CD4-positive, alpha-beta T cell treated with Interleukin-1 beta for 1 hour (primary cell): Measurements from ENCODE around the gene PTGR3.

Source experiments
- DNase-seq, 2 donors: peaks; one replicate each; pipeline ENCODE4 v3.0.0-alpha.2; 2020 to 2022

PTGR3 gene

GRCh38 chr18:75214332-75214690 is 5.4 kb upstream of the PTGR3 start:
- DNase-seq = no peak

GRCh38 chr18:75213611-75214331 is 4.8 kb upstream of the PTGR3 start:
- DNase-seq = no peak

- no peak for DNase-seq
Measured at GRCh38 chr18:75212751-75213090, 3.8 kb upstream of the PTGR3 start.

- peak in 1 of 2 donors; percentile 21 for DNase-seq
Measured at GRCh38 chr18:75211953-75212750, 3.2 kb upstream of the PTGR3 start.

GRCh38 chr18:75211626-75211952 is 2.6 kb upstream of the PTGR3 start:
- DNase-seq = peak in 1 of 2 donors; percentile 10

GRCh38 chr18:75211002-75211621 is 2.2 kb upstream of the PTGR3 start:
- peak in 1 of 2 donors; percentile 26 for DNase-seq

GRCh38 chr18:75210274-75211001 is 1.5 kb upstream of the PTGR3 start, which contains the start of gene TSHZ1:
Gene TSHZ1 (plus strand): TSS chr18:75210797. CDS start chr18:75211877, 1,080 bp downstream.
- DNase-seq = peak; percentile 67 to 82

GRCh38 chr18:75209951-75210258 is 966 bp upstream of the PTGR3 start:
- no peak for DNase-seq

- DNase-seq = no peak
Measured at GRCh38 chr18:75208836-75209128, 157 bp downstream of the PTGR3 start.

GRCh38 chr18:75208155-75208835 is 644 bp downstream of the PTGR3 start:
- peak; percentile 38 to 45 for DNase-seq

- no peak for DNase-seq
Measured at GRCh38 chr18:75207310-75208154, 1.4 kb downstream of the PTGR3 start.

- DNase-seq = no peak
Measured at GRCh38 chr18:75206452-75207309, 2.3 kb downstream of the PTGR3 start.

GRCh38 chr18:75205514-75206132 is 3.3 kb downstream of the PTGR3 start:
- DNase-seq = no peak

- DNase-seq = no peak
Measured at GRCh38 chr18:75204732-75205513, 4.0 kb downstream of the PTGR3 start.

- DNase-seq = no peak
Measured at GRCh38 chr18:75204269-75204731, 4.6 kb downstream of the PTGR3 start.

- DNase-seq = no peak
Measured at GRCh38 chr18:75203416-75204268, 5.3 kb downstream of the PTGR3 start.

- DNase-seq = no peak
Measured at GRCh38 chr18:75202696-75203365, 6.1 kb downstream of the PTGR3 start.
